ENCODE data around the gene HTT. TPM values are rescaled to one million over a fixed set of nuclear protein-coding genes. Genes with fewer than 3 reads are reported as not detected.
A peak's percentile ranks its signal among the peaks of the same experiment; 100 is the strongest.

HTT gene
- total and polyA plus RNA-seq, 2 of the 13 experiments (the other 11 are each of a cell fraction or from before 2014, with no cell fraction given): 17.5 to 19.5 TPM

DNA sequence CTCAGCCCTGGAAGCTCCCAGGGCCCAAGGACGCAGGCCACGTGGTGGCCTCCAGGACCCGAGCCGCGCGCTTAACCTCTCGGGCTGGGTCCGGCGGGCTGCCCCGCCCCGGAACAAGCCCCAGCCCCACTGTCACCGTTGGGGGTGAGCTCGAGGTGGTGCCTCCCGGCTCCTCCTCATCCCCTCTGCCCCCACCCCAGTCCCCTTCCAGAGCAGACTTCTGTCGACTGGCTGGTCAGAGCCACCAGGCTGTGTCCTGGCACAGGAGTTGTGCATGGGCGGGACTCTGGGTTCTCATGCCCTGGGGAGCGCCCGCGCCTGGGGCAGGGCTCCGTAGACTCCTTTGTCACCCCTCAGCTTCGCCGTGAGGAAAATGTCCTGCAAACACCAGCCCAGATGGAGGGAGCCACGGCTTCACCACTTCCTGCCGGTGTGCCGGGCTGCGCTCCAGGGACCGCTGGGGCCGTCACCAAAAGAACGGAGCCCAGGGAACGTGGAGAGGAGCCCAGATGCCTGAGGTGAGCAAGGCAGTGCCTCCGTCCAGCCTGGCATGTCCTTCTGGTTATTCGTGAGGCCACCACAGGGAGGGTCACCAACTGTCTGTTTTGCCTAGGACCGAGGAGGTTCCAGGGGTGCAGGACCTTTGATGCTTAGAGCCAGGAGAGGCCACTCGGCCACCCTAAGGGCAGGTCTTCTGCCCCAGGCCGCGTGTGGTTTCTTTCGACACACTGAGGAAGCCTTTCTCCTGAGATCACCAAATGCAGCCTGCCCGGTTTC is 211.3 kb downstream of the HTT start (continued):
- TF ChIP-seq, protein P1, sequence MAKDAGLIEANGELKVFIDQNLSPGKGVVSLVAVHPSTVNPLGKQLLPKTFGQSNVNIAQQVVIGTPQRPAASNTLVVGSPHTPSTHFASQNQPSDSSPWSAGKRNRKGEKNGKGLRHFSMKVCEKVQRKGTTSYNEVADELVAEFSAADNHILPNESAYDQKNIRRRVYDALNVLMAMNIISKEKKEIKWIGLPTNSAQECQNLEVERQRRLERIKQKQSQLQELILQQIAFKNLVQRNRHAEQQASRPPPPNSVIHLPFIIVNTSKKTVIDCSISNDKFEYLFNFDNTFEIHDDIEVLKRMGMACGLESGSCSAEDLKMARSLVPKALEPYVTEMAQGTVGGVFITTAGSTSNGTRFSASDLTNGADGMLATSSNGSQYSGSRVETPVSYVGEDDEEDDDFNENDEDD (CRISPR knock-in tag; IDR thresholded peaks at IDR 0.05; ENCODE audit: borderline replicate concordance): peak; percentile 91
- TF ChIP-seq CBX1 (IDR thresholded peaks at IDR 0.05; ENCODE audit: low read depth) (no peak), ETV6 (CRISPR knock-in tag; conservative IDR thresholded peaks at IDR 0.05) (no peak; the same call in 1 of the 2 replicates), MTF1 (CRISPR knock-in tag; IDR thresholded peaks at IDR 0.05) (no peak), MEF2D (CRISPR knock-in tag; IDR thresholded peaks at IDR 0.05) (no peak), ZFP37 (CRISPR knock-in tag; IDR thresholded peaks at IDR 0.05; ENCODE audit: borderline replicate concordance) (no peak), FIP1L1 (IDR thresholded peaks at IDR 0.05; ENCODE audit: borderline replicate concordance, insufficient read depth, low read depth, low read length) (no peak), YEATS4 (CRISPR knock-in tag; IDR thresholded peaks at IDR 0.05; ENCODE audit: borderline replicate concordance) (peak; percentile 80; the same call in 1 of the 2 replicates), MED8 (CRISPR knock-in tag; IDR thresholded peaks at IDR 0.05; ENCODE audit: insufficient replicate concordance) (no peak), GATA4 (IDR thresholded peaks at IDR 0.05; ENCODE audit: borderline replicate concordance, low read depth) (0 out of 2 replicates have a peak, but pooled peaks have one; percentile 42), SMAD1 (CRISPR knock-in tag; IDR thresholded peaks at IDR 0.05; ENCODE audit: borderline replicate concordance, low read depth) (0 out of 2 replicates have a peak, but pooled peaks have one; percentile 38), SOX6 (IDR thresholded peaks at IDR 0.05) (no peak), SOX6 (CRISPR knock-in tag; IDR thresholded peaks at IDR 0.05) (peak; percentile 49), JUNB (CRISPR knock-in tag; IDR thresholded peaks at IDR 0.05; ENCODE audit: borderline replicate concordance) (no peak), CREM (IDR thresholded peaks at IDR 0.05) (no peak), CREM (CRISPR knock-in tag; IDR thresholded peaks at IDR 0.05) (no peak), HOXA5 (CRISPR knock-in tag; IDR thresholded peaks at IDR 0.05) (no peak; the same call in 1 of the 2 replicates)
- TF ChIP-seq, protein P2, sequence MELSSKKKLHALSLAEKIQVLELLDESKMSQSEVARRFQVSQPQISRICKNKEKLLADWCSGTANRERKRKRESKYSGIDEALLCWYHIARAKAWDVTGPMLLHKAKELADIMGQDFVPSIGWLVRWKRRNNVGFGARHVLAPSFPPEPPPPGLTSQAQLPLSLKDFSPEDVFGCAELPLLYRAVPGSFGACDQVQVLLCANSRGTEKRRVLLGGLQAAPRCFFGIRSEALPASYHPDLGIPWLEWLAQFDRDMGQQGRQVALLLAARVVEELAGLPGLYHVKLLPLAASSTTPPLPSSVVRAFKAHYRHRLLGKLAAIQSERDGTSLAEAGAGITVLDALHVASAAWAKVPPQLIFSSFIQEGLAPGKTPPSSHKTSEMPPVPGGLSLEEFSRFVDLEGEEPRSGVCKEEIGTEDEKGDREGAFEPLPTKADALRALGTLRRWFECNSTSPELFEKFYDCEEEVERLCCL (CRISPR knock-in tag; IDR thresholded peaks at IDR 0.05; ENCODE audit: borderline replicate concordance): no peak
- TF ChIP-seq, protein P3, sequence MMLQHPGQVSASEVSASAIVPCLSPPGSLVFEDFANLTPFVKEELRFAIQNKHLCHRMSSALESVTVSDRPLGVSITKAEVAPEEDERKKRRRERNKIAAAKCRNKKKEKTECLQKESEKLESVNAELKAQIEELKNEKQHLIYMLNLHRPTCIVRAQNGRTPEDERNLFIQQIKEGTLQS (CRISPR knock-in tag; IDR thresholded peaks at IDR 0.05): peak; percentile 5
- TF ChIP-seq, protein P4, sequence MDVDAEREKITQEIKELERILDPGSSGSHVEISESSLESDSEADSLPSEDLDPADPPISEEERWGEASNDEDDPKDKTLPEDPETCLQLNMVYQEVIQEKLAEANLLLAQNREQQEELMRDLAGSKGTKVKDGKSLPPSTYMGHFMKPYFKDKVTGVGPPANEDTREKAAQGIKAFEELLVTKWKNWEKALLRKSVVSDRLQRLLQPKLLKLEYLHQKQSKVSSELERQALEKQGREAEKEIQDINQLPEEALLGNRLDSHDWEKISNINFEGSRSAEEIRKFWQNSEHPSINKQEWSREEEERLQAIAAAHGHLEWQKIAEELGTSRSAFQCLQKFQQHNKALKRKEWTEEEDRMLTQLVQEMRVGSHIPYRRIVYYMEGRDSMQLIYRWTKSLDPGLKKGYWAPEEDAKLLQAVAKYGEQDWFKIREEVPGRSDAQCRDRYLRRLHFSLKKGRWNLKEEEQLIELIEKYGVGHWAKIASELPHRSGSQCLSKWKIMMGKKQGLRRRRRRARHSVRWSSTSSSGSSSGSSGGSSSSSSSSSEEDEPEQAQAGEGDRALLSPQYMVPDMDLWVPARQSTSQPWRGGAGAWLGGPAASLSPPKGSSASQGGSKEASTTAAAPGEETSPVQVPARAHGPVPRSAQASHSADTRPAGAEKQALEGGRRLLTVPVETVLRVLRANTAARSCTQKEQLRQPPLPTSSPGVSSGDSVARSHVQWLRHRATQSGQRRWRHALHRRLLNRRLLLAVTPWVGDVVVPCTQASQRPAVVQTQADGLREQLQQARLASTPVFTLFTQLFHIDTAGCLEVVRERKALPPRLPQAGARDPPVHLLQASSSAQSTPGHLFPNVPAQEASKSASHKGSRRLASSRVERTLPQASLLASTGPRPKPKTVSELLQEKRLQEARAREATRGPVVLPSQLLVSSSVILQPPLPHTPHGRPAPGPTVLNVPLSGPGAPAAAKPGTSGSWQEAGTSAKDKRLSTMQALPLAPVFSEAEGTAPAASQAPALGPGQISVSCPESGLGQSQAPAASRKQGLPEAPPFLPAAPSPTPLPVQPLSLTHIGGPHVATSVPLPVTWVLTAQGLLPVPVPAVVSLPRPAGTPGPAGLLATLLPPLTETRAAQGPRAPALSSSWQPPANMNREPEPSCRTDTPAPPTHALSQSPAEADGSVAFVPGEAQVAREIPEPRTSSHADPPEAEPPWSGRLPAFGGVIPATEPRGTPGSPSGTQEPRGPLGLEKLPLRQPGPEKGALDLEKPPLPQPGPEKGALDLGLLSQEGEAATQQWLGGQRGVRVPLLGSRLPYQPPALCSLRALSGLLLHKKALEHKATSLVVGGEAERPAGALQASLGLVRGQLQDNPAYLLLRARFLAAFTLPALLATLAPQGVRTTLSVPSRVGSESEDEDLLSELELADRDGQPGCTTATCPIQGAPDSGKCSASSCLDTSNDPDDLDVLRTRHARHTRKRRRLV (CRISPR knock-in tag; IDR thresholded peaks at IDR 0.05): no peak
- TF ChIP-seq, protein P5, sequence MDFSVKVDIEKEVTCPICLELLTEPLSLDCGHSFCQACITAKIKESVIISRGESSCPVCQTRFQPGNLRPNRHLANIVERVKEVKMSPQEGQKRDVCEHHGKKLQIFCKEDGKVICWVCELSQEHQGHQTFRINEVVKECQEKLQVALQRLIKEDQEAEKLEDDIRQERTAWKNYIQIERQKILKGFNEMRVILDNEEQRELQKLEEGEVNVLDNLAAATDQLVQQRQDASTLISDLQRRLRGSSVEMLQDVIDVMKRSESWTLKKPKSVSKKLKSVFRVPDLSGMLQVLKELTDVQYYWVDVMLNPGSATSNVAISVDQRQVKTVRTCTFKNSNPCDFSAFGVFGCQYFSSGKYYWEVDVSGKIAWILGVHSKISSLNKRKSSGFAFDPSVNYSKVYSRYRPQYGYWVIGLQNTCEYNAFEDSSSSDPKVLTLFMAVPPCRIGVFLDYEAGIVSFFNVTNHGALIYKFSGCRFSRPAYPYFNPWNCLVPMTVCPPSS (IDR thresholded peaks at IDR 0.05): no peak

Data from HepG2 (cell line).